Measurements from ENCODE around the gene CALN1.
"Not testable (repeated sequence)": the region's sequence is repeated elsewhere in the genome, so short reads cannot be mapped to it uniquely, and the experiment has no call there.

The CALN1 gene

GRCh38 chr7:72408966-72409637 is 3.0 kb downstream of the CALN1 start:
- DNase-seq, result no peak

DNA sequence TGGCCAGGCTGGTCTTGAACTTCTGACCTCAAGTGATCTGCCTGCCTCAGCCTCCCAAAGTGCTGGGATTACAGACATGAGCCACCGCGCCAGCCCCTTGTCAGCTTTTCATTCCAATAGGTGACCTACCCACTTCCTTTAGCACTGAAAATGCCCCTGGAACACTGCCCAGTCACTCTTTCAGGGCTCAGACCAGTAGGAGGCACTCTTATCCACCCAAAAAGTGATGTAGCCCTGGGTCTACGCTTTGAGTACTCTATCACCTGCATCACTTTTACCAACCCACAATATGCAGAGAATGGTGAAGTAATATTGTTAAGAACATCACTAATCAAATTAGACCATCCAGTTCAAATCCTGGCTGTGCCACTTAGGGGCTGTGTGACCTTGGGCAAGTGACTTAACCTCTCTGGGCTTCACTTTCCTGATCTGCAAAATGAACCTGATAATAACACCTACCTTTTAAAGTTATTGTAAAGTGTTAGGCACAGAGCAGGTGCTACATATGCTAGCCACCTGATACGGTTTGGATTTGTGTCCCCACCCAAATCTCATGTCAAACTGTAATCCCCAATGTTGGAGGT is 5.2 kb downstream of the CALN1 start:
- DNase-seq, result no peak

- no peak for DNase-seq
Observed at GRCh38 chr7:72405871-72406270, 6.3 kb downstream of the CALN1 start.

DNA sequence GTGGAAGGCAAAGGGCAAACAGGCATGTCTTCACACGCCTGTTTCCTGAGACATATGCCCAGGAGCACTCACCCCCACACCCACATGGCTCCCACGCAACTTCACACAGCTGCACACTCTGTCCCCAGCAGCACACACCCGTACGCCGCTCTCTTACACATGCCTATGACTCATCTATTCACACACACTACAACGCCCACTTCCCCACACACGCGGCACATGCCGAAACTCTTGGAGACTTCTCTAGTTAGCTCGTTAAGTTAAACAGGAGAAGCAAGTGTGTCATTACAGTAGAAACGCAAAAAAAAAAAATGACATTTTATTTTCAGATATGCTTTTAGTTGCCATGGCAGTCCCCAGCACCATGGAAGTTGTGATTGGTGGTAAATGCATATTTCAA is 6.7 kb downstream of the CALN1 start:
- DNase-seq, result no peak

GRCh38 chr7:72404743-72405142 is 7.4 kb downstream of the CALN1 start:
- DNase-seq, result no peak

DNA sequence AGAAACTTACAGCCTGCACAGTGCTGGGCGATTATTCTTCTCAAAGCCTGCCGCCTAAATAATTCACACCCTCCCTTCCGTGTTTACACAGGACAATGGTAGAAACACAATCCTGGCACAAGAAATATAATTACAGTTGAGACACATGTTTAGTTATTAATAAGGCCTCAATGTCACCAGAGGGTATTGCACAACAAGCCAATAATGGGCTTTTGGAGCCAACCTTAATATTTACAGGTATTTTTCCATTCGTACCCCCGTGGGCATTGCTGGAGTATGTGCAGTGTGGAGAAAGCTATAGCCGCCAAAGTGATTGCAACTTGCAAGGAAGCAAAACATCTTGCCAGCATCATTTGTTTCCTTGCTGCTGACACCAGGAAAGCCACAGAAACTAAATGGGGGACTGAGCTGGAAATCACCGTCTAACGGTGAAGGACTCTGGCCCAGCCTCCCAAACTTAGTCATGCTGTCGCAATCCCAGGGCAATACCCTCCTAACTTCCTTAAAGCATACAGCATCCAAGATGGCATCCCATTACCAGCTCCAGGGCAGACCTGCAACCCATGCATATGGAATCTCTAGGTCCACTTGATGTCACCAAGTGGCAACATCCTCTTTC is 8.6 kb downstream of the CALN1 start:
- DNase-seq, result no peak

DNA sequence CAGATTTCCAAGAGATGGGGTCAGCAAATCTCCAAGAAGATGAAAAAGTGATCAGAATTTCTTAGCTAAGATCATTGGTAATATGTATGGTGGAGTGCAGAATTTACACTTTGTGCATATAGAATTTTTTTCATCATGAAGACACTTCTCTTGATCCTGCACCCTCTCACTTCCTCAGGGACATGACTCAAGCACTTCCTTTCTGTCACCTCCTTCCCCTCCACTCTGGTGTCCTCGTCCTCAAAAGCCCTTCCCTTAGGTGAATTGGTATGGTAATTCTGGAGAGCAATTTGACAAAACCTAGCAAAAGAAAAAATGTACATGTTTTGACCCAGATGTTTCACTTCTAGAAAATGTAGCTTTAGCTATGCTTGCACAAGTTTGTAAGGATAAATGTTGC is 18.1 kb downstream of the CALN1 start:
- DNase-seq, result no peak

- no peak for DNase-seq
Observed at GRCh38 chr7:72391821-72392377, 20.2 kb downstream of the CALN1 start.

DNA sequence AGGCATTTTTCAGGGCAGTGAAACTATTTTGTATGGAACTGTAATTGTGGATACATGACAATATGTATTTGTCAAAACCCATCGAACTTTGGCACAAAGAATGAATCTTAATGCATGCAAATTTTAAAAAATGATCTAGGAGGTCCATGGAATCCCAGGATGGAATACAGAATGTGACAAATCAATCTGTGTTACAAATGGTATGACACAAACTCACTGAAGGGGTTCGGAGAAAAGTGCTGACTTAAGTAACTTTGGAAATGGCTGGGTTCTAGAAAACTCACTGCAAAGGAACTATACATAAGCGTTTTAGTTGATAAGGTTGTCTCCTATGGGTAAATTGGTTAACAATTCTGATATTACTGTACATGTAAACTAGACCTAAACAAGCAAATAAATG is 26.0 kb downstream of the CALN1 start:
- no peak for DNase-seq

- no peak for DNase-seq
Observed at GRCh38 chr7:72362246-72362645, 49.9 kb downstream of the CALN1 start.

GRCh38 chr7:72345208-72345727 is 66.9 kb downstream of the CALN1 start:
- DNase-seq, result no peak

DNA sequence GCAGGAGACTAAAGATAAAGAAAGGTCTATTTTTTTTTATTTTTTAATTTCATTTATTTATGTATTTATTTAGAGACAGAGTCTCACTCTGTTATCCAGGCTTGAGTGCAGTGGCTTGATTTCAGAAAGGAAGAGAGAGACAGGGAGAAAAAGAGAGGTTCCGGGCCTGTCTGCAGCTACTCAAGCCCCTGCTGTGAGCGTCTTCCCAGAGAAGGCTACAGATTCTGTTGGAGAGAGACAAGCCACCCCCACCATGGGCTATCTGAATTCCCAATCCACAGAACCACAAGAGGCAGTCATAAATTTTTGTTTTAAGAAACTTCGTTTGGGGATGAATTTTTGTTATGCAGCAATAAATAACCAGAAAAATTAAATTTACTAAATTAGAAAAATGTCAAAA is 68.1 kb downstream of the CALN1 start:
- DNase-seq, result no peak

GRCh38 chr7:72343354-72343753 is 68.8 kb downstream of the CALN1 start:
- DNase-seq, result not testable (repeated sequence)

GRCh38 chr7:72337390-72338167 is 74.6 kb downstream of the CALN1 start:
- no peak for DNase-seq

DNA sequence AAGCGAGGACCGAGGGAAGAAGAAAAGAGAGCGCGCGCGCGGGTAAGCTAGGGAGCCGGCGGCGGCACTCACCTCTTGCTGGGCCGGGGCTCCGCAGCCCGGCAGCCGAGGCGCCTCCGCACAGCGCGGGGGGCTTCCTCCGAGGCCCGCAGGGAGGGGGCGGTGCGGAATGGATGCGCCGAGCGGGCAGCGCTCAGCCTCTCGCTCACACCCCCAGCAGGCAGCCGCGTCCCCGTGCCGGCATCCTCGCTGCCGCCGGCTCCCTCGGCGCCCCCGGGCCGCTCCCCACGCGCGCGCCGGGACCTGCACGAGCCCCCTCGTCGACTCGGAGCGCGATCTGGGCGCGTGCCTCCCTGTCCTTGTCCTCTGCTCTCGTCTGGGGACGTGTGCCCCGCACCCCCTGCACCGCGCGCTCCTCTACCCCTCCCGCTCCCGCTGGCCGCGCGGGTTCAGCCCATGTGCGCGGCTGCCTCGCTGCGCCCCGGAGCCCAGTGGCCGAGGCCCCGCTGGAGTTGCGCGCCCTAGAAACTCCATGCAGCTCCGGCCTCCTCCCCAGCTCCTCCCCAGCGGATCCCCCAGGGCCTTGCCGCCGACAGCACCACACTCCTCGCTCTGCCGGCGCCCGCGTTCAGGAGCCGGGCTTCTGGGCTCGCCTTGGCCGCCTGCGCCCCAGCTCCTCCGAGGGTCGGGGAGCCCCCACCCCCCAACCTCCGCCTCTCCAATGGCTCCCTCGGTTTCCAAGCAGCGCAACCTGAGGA is 75.3 kb downstream of the CALN1 start:
- no peak for DNase-seq

GRCh38 chr7:72336382-72336631 is 75.8 kb downstream of the CALN1 start:
- no peak for DNase-seq

DNA sequence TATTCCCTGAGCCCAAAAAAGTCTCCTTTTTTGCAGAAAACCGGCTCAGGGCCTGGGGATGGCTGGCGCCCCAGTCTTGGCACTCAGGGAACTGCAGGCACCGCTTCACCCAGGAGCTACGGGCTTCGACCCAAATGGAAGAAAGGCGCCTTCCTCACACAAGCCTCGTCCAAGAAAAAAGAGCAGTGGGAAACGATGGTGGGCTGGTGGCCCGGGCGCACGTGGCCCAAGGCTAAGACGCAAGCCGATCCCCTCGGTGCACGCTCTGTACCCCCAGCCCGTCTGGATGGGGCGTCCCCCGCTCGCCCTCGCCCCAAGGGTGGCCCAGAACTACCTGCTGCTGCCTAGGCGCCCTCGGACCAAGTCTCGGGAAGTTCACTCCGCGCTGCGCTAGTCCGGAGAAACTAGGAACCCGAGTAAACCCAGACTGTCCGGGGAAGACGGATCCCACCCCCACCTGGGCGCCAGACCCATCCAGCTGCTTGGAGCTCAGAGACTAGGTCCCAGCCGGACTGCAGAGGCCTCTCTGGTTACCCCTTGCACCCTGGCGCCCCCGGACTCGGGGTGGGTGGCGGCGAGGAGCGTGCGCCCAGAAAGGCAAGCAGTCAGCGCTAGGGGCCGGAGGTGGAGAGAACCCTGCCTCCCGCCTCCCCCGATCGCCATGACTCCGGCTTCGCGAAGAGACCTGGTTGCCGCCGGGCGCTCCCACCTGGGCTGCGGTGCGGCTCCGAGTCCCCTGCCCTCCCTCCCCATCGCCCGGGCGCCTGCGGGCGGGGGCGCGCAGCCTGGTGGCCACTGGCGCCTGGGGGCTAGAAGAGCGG is 76.4 kb downstream of the CALN1 start:
- no peak for DNase-seq

DNA sequence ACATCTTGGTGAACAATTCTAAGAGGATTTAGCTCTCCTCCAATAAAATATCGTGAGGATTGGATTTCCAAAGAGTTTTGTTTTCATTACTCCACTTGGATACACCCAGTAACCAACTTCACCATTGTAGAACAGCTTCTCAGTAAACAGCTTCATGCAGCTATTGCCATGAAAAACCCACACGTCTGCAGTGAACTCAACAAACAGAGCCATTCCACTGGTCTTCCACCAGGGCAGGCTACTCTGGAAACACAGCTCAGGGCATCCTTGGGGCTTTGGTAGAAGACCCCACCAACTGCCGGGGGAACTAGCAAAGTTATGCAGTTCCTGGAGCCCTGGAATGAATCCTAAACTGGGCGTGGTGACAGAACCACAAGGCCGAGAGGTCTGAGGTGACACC is 77.4 kb downstream of the CALN1 start:
- no peak for DNase-seq

- DNase-seq, result no peak
Observed at GRCh38 chr7:72334066-72334465, 78.1 kb downstream of the CALN1 start.

DNA sequence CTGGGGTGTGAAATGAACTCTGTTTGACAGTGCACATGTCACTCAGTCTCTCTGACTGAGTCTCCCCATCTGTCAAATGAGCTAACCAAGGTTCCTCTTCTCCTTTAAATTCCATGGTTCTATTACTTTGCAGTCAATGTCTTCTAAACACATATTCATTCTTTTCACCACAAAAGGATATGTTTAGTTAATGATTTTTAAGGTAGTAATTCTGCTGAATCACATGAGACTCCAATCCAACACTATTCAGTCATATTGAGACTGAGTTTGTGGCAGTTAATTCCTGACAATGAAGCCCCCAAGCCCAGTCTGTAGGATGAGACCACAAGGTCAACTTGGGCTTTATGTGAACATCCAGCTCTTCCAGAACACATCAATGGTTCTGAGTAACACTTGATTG is 85.3 kb downstream of the CALN1 start:
- no peak for DNase-seq

- no peak for DNase-seq
Observed at GRCh38 chr7:72326365-72326764, 85.8 kb downstream of the CALN1 start.

DNA sequence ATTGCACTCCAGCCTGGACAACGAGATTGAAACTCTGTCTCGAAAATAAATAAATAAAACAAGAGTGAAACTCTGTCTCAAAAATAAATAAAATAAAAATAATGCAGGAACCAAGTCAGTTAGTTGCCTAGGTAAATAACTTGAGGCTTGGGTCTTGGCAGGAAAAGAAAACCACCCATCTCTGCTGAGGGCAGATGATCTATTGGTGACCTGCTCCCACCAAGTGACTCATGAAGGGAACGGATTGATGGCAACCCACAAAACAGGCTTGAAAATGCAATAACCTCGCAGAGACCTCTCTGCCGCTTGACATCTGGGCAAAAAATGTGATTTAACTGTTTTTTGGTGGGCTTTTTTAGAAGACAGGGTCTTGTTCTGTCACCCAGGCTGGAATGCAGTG is 86.6 kb downstream of the CALN1 start:
- no peak for DNase-seq

Data from NCI-H187 (cell line).